ENCODE results near the gene MEF2A.

GRCh38 chr15:99558571-99558970, 7.2 kb upstream of the MEF2A start:
- TF ChIP-seq CTCF (IDR thresholded peaks at IDR 0.05) (no peak), POLR2A (IDR thresholded peaks at IDR 0.05) (no peak)

Data from body of pancreas (tissue), 4 donors.